ENCODE measurements around the gene TXNL1.
A peak's percentile ranks its signal among the peaks of the same experiment; 100 is the strongest.
"Not testable (repeated sequence)": the region's sequence is repeated elsewhere in the genome, so short reads cannot be mapped to it uniquely, and the experiment has no call there.

TXNL1 gene

DNA sequence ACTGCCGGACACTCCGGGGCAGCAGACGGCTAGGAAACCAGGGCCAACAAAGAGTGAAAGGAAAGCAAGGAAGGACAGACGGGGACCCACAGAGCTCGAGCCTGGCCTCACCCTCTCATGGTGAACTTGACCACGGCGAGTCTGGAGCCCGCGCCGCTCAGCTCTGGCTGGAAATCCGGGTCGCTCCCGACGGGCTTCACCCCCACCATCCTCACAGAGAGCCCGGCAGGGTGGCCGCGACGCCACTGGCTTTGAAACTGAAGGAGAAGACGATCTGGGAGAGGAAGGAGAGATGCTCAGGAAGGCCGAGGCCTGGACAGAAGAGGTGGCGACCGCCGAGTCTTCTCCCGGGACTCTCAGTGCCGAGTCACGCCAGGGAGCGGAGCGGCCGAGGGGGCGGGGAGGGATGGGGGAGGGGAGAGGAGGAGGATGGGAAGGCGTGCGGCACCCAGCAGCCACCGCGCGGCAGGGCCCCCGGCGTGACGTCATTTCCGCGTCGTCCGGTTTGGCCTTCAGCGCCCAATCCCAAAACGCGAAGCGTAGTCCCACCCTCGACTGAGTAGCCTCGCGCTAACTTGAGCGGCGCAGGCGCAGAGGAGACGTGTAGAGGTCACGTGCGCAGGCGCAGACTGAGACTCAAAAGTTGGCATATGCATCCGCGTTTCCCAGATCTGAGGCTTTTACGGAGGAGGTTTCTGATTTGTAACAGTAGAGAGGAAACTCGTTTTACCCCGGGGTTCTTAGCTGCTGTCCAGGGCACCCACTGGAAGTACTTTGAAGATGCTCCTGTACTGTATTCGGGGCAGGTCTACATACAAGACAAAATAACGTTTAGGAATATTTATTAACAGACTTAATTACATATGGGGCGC lies at the start of gene TXNL1:
Gene TXNL1, minus strand, starts transcription at position 361 of the 872 bp plus-strand sequence. Its CDS starts 152 bp downstream, at position 209.
- peak; percentile 85 for DNase-seq (ENCODE audit: low read depth)

DNA sequence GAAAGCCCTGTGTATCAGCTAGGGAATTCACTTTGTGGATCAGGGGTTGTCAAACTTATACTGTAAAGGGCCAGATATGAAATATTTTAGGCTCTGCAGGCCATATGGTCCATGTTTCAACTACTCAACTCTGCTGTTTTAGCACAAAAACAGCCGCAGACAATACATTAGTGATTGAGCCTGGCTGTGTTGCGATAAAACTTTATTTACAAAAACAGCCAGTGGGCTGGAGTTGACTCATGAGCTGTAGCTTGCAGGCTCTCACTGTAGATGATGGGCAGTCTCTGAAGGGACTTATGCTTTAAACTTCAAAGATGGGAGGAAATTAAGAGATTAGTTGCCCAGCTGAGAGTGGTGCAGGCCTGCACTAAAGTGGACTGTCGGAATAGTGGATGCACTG lies 45.9 kb upstream of the TXNL1 start:
- DNase-seq (ENCODE audit: low read depth) = no peak

DNA sequence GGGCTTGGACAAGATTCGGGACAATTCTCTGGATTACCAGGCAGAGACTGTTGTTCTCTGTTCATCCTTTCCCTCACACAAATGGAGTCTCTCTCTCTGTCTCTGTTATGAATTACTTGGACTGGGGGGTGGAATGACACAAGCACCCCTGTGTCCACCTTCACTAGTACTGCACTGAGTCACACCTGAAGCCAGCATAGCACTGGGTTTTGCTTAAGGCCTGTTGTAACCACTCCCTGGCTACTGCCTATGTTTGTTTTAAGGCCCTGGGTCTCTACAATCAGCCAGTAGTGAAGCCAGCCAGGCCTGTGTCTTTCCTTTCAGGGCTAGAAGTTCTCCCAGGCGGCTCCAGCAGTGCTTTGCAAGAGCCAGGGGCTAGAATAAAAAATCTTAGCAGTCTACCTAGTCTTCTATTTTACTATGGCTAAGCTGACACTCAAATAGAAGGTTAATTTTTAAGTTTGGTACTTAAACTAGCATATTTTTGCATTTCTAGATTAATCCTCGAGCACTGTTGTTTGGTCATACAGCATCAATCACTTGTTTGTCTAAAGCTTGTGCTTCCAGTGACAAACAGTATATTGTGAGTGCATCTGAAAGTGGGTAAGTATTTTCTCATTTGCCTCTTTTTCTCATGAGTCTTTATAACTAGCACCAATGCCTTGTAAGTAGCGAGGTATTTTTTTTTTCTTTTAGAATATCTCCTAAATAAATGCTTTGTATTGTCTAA lies 40.6 kb upstream of the TXNL1 start:
- no peak for DNase-seq (ENCODE audit: low read depth)

DNA sequence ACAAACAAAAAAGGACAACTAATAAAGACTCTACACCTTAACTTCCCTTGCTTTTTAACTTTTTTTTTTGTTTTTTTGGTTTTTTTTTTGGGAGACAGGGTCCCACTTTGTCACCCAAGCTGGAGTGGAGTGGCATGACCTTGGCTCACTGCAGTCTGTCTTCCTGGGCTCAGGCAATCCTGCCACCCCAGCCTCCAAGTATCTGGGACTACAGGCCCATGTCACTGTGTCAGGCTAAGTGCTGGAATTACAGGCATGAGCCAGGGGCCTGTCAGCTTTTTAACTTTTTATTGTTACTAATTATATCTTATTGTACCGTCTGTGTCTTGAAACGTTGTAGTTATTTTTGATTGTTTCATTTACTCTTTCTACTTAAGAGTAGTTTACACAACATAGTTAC lies 38.2 kb upstream of the TXNL1 start:
- no peak for DNase-seq (ENCODE audit: low read depth)

DNA sequence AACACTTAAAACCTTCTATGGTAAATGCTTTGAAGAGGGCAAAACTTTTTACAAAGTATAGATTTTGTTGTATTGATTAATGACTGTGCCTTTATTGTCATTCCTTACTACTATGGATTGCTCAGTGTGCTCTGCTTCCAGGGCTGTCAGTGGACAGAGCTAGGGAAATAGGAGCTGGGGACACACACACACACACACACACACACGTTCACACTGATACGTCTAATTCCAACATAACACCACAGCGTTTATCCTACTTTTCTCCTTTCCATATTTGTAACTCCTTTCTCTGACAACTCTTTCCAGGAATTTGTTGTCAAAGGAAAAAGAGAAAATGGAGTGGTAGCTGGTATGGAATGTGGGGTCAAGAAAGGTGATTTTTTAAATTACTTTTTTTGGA lies 34.6 kb upstream of the TXNL1 start:
- DNase-seq (ENCODE audit: low read depth) = no peak

DNA sequence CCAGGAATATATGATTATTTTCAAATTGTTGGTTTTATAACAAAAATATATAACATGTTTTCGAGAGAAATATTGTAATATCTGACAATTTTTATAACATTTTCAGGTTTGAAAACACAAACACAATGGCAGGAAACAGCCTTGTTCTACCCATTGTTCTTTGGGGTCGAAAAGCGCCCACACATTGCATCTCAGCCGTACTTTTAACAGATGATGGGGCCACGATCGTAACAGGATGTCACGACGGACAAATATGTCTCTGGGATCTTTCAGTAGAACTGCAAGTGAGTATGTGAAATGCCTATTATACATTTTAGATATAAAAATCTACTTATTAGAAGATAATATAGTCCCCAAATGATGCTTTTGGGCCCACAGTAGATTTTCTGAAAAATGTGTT lies 34.0 kb upstream of the TXNL1 start:
- no peak for DNase-seq (ENCODE audit: low read depth)

DNA sequence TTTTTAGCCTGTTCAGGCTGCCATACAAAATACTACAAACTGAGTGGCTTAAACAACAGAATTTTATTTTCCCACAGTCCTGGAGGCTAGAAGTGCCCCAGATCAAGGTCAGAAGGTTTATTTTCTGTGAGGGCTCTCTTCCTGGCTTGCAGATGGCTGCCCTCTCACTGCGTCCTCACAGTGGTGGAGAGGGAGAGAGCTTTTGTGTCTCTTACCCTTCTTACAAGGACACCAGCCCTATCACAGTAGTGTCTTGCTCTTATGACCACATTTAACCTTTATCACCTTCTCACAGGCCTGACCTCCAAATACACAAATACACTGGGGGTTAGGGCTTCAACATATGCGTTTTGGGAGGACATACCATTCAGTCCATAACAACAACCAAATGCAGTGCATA lies 24.5 kb upstream of the TXNL1 start:
- DNase-seq (ENCODE audit: low read depth) = no peak

DNA sequence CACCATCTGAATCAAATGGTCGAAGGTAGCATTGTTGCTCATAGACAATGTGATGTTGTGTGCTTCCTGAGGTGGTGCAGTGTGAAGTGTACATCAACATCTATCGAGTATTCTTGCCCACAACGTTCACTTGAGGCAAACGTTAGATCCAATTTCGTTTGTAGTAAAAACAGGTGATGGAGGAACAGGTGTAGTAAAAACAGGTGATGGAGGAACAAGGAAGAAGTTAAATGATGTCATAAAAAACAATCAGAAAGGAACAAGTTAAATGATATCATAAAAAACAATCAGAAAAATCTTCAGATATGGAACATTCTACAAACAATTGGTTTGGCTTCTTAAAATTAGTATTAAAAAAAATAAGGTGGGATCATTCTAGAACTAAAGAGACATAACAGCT lies 24.1 kb upstream of the TXNL1 start:
- no peak for DNase-seq (ENCODE audit: low read depth)

DNA sequence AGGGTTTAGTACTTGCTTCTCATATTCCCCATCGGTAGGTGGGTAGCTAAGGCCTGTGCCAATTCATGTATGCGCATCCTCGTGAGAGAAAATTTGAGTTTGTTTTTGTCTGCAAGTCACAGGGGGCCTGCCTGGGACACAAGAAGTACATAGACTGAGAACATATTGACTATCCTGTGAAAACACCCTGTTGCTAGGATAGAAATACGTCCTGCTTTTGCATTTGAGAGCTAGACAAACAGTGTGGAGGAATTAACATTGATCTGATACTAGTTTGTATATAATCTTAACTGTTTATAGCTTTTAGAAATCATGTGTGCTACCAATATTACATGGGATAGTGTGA lies 23.6 kb upstream of the TXNL1 start:
- DNase-seq (ENCODE audit: low read depth) = no peak

DNA sequence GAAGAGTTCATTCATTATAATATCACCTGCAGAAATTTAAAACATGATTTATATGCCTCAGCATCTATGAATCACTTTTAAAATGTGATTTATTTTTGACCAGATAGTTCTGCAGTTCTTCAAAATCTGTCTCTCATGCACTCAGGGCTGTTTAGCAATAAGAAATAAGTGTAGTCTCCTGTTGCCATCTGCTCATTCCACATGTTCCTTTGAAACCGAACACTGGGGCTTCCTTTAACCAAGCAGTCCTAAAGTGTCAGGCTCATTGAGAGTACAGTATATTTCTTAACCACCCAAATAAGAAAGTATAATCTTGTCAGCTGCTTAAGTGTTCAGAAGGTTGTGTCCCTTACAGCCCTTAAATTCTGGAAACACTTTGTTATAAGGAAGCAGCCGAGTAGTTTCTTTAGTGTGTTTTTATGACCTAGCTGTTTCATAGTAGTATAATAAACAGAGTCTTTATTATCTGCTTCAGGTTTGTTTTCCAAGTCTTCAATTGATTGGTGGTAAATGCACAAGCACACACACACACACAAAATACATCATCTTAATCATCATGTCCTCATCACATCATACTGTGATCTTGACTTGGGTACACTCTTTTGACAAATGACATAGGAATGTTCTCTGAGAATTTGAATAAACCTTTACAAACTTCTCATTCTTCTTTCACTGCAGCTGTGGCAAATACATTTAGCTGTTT lies 23.1 kb upstream of the TXNL1 start:
- no peak for DNase-seq (ENCODE audit: low read depth)

DNA sequence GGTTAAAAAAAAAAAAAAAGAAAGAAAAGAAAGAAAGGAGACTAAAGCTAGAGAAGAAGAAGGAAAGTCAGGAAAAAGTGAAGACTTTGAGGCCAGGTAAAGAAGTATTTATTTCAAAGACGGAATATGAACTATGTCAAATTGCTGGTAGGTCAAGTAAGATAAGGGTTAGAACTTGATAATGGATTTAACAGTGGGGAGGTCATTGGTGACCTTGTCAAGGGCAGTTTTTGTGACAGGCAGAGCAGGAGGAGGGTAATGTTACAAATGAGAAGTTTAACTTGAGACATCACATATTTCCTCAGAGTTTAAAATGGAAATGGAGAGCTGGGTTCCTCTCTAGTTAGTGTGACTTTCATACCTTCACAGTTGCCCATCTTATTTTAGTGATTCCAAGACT lies 22.3 kb upstream of the TXNL1 start:
- no peak for DNase-seq (ENCODE audit: low read depth)

DNA sequence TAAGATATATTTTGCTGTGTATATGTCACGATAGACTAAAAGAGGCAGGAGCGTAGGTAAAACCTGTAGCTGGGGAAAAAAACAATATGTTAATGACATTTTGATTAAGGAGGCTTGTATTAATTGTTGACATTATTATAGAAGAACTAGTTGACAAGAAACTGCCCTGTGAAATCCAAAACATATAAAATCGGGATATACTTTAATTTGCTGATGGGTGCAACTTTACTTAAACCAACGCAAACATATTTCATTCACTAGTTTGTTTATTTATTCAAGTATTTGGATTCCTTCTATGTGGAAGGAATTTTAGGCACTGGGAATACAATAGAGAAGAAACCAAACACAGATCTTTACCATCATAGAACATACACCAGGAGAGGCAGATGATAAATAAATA lies 20.7 kb upstream of the TXNL1 start:
- no peak for DNase-seq (ENCODE audit: low read depth)

DNA sequence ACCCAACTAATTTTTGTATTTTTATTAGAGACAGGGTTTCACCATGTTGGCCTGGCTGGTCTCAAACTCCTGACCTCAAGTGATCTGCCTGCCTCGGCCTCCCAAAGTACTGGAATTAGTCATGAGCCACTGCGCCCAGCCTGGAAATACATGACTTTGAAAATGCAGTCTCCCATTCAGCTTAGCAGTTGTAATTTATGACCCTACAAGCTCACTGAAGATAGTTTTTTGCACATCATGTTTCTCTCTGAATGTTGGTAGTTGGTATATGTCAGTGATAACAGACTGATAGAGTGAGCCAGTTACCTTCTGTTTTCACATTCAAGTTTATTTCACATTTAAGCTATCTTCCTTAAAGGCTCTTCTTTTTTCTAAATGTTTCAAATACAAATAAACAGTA lies 19.9 kb upstream of the TXNL1 start:
- DNase-seq (ENCODE audit: low read depth) = no peak

DNA sequence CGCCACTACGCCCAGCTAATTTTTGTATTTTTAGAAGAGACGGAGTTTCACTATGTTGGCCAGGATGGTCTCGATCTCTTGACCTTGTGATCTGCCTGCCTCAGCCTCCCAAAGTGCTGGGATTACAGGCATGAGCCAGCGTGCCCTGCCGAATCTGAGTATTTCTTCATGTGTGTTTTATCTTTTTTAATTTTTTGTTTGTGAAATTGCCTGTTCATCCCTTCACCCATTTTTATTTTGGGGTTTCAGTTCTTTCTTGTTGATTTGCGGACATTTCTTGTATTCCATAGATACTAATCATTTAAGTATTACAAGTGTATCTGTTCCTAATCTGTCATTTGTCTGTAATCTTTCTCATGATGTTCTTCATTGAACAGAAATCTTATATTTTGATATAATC lies 15.9 kb upstream of the TXNL1 start:
- DNase-seq (ENCODE audit: low read depth) = not testable (repeated sequence)

DNA sequence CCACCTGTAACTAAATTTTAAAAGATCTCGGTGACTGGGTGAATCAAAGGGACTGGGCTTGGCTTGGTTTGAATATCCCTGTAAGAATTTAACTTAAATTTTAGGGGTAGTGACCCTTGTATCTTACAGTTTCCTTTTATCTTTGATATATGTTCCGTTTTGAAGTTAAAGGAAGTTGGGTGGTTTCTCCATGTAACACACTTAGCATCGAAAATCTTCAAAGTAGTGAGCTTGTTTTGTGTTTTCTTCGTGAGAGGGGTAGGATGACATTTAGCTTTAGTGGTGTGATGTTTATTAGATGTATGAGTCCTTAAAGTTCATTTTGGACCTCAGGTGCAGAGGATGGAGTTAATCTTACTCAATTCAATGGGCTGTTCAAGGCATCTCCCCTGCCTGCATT lies 14.4 kb upstream of the TXNL1 start:
- DNase-seq (ENCODE audit: low read depth) = no peak

DNA sequence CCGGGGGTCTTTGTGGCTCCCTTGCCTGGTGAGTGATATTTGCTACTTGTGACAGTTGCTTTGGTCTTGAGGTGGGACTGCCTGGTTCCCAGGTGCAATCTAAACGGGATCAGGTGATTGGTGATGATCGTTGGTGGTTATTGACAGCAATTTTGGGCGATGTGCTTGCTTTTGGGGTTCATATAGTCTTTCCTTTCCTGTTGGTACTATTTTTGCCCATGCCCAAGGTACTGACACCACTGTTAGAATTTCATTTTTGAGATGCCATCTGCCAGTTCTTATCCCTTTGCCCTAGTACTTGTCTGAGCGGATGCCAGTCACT lies 13.3 kb upstream of the TXNL1 start:
- no peak for DNase-seq (ENCODE audit: low read depth)

DNA sequence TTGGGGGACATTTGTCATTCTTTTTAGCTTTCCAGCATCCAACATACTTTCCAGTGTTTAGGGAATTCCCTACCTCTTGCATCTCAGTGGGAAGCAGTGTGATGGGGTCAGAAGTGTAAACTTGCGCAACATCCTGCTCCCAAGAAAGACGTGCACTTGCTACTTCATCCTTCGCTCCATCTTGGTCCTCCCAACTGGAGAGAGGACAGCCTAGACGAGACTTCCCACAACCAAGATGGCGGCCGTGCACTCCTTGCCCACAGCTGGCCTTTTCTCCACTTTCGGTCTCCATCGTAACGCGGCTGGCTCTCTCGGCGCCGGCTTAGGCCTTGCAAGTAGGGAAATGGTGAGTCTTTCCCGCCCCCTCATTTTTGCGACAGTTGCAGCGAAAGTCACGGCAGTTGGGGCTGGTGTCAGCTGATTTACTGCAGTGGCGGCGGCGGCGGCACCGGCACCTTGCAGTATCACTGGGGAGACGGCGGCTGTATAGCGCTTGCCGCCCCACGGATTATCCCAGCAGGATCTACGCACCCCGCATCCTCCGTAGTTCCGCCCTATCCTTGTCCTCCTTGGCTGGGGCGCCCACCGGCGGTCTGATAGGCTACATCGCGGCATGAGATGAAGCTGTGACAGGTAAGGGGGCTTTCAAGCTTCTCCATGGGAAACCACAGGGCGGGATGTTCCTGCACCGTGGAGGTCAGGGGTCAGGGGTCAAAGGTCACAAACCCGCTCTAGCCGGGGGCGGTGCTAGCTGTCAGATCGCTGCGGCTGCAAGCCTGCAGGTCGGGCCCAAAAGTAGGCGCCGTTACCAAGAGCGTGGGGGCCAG lies 12.8 kb upstream of the TXNL1 start, which contains the start of gene WDR7:
Gene WDR7, plus strand, starts transcription at position 416 of the 827 bp plus-strand sequence. CDS start 21,157 bp downstream, outside the sequence.
- peak; percentile 77 for DNase-seq (ENCODE audit: low read depth)

DNA sequence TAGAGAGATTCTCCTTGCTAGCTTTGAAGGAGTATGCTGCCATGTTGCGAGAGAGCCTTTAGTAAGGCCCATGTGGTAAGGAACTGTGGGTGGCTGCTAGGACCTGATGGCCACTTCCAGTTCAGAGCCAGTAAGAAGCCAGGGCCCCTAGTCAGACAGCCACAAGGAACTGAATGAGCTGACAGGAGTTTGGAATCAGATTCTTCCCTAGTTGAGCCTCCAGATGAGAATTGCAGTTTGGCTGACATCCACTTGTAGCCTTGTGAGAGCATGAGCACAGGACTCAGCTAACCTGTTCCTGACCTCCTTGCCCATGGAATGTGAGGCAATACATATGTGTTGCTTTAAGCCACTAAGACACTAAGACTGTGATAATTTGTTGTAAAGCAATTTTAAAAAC lies 11.6 kb upstream of the TXNL1 start:
- DNase-seq (ENCODE audit: low read depth) = no peak

DNA sequence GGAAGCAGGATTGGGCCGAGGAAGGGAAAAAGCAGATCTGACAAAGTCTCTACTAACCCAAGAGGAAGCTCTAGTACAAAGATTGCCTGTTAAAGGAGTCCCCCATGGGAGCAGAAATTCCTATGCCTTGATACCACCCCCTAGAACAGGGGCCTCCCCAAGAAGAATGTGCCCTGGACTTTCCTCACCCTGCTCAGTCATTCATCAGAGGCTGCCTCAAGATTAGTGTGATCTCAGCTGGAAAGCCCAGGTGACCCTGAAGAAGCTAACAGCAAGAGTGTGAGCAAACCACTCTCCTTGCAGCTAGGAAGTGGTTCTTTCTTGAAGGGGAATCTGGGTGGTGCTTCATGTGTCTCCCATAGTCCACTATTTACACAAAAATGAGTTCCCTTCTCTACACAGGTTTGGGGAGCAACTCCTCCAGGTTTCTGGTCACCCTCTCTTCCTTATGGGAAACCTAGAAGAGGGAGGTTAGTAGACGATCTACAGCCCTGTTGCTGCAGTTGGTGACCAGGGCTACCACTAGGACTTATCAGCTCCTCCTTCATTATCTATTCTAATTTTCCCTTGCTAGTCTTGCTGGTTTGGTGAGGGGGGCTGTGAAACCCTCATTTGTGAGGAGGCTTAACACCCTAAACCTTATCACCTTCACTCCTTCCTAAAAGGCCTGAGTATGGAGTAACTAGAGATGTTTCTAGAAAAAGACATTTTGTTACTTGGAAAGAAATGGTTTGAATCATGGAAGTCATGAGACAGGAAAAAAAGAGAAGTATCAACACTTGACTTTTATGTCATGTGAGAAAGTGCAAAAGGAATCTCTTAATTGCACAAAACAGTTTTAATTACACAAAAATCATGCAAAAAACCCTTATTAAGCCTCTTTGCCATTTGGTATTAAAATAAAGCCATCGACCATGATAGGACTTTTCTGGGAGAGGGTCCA lies 9.8 kb upstream of the TXNL1 start:
- DNase-seq (ENCODE audit: low read depth) = no peak

DNA sequence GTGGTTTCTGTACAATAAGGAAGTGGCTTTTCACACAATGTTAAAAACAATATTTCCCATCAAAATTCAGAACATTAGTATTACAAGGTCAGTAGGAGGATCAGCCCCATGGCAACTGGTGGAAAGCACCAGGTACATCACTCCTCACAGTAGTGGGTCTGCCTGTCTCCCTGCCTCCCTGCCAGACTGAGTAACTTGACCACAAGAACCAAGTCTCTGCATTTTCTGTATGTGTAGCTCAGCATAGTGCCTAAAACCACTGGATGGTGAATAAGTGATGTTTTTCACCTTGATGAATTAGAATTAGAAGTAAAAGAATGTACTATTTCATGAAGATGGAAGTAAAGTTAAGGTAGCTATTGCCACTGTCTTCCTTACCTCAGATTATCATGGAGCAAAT lies 8.7 kb upstream of the TXNL1 start:
- no peak for DNase-seq (ENCODE audit: low read depth)

DNA sequence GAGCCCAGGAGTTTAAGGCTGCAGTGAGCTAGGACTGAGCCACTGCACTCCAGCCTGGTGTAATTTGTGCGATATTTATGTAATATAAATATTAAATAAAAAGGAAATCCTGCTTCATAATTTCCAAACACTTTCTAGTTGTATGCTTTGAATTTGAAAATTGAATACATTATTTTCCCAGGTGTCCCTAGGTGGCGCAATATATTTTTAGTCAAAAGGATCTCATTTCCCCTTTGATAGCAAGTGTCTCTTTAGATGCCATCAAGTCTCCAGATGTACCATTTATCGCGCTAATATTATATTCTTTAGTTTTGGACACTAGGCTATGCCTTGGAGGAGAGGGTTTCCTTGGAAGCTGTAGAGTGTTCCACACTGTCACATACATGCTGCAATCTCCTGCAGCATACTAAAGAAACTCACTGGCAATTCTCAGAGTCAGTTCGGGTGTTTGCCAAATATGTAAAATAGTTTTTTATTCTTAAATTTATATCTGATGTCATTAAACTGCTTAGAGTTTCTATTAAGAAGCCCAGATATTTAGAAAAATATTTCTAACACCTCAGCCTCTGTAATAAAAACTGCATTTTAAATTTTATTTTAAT lies 7.1 kb upstream of the TXNL1 start:
- DNase-seq (ENCODE audit: low read depth) = no peak

All from HS-5 (cell line).